Skin epidermis (tissue), 12 donors: ENCODE results near the gene ZBTB45.
A peak's percentile ranks its signal among the peaks of the same experiment; 100 is the strongest.
"Not testable (repeated sequence)": the region's sequence is repeated elsewhere in the genome, so short reads cannot be mapped to it uniquely, and the experiment has no call there.

Experiments
- H3K27ac ChIP-seq, 21 experiments: fragments of 200-600 bp; sonication (generic) in 11 of 21; one replicate each; pipeline ENCODE4 v1.5.0; 2020; ENCODE audit warnings: mild to moderate bottlenecking in 3 of 21, inconsistent platforms in 2 of 21, moderate library complexity in 2 of 21
- H3K4me3 ChIP-seq, 7 experiments: fragments of 200-600 bp; sonication (generic) in 2 of 7; one replicate each; pipeline ENCODE4 v1.5.0; 2020; ENCODE audit warnings: inconsistent platforms in 2 of 7, mild to moderate bottlenecking in 2 of 7, moderate library complexity in 1 of 7

The ZBTB45 gene

DNA sequence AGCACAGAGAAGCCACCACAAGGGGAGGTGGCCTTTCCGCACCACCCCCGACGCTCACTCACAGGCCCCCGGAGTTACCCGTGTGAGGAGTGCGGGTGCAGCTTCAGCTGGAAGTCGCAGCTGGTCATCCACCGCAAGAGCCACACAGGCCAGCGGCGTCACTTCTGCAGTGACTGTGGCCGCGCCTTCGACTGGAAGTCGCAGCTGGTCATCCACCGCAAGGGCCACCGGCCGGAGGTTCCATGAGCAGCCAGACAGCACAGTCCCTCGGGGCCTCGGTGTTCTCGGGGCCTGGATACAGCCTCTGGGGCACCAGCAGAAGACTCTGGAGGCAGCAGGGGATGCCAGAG, 39.2 kb downstream of the ZBTB45 start:
- Histone ChIP-seq H3K4me3 (no peak overlapping the region), H3K27ac (no peak overlapping the region)

GRCh38 chr19:58479736-58480480, 39.7 kb downstream of the ZBTB45 start:
- Histone ChIP-seq H3K27ac (no peak overlapping the region), H3K4me3 (no peak overlapping the region)

GRCh38 chr19:58479303-58479702, 40.3 kb downstream of the ZBTB45 start:
- H3K4me3 ChIP-seq, result no peak overlapping the region
- H3K27ac ChIP-seq, result no peak overlapping the region

DNA sequence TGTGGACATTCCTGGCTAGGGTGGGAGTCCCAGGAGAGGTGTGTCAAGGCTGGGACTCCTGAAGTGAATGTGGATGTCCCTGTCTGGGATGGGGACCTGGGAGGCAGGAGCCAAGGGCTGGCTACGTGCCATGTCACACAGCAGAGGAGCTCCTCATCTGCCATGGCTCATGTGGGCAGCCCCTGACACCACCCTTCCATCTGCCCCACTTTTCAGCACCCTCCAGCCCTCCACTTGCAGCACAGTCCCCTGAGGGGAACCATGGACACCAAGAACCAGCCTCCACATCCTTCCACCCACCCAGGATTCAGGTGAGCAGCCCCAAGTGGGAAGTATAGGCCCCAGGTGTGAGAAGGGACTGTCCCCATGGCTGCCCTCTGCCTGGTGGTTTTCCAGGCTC, 41.7 kb downstream of the ZBTB45 start:
- H3K27ac ChIP-seq, result peak overlapping the region in 5 of 21 experiments; percentile 86 to 92 (median 88)
- no peak overlapping the region for H3K4me3 ChIP-seq

DNA sequence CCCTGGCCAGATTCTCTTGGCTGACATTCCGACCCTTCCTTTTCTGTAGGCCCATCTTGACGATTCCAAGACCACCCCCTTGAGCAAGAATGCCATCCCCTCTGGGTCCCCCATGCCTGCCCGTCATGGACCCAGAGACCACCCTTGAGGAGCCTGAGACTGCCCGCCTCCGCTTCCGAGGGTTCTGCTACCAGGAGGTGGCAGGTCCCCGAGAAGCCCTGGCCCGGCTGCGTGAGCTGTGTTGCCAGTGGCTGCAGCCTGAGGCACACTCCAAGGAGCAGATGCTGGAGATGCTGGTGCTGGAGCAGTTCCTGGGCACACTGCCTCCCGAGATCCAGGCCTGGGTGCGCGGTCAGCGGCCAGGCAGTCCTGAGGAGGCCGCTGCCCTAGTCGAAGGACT, 42.5 kb downstream of the ZBTB45 start:
- H3K27ac ChIP-seq, result peak overlapping the region in 12 of 21 experiments; percentile 68 to 97 (median 87)
- H3K4me3 ChIP-seq, result no peak overlapping the region

DNA sequence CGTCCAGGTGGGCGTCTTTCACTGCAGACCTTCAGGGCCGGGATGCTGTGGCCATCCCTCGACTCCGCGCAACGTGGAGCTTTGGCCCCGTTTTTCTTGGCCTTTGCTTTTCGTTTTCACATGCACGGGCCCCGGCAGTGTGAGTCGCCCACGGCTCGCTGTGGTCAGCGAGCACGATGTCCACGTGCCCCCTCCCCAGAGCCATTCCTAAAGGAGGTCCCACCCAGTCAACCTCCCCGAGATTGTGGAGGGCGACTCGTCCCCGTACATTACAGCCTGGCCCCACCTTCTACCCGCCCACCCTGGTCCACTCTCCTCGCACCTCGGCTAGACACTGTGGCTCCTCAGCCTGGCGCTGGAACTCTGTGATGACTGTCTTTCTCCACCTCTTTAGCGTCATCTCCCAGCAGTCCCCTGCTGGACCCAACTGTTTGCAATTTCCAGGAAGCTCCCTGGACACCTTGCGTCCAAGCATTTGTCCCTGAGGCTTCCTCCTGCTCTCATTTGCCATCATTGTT, 43.1 kb downstream of the ZBTB45 start:
- H3K27ac ChIP-seq, result peak overlapping the region; percentile 47 to 97 (median 86)
- H3K4me3 ChIP-seq, result peak overlapping the region; percentile 45 to 71 (median 59)

- peak within 1 kb of the TSS; percentile 45 to 71 (median 59) for H3K4me3 ChIP-seq
- H3K27ac ChIP-seq, result peak within 1 kb of the TSS; percentile 47 to 97 (median 86)
These were observed 43.7 kb downstream of the ZBTB45 start, which contains the start of gene ZNF446 for GRCh38 chr19:58475714-58476497. Gene ZNF446, plus strand, starts transcription at chr19:58476352. Its CDS starts 867 bp downstream, at chr19:58477219.

GRCh38 chr19:58474997-58475713, 44.5 kb downstream of the ZBTB45 start:
- H3K4me3 ChIP-seq, result peak overlapping the region; percentile 45 to 71 (median 59)
- peak overlapping the region in 20 of 21 experiments; percentile 61 to 97 (median 86) for H3K27ac ChIP-seq

GRCh38 chr19:58474291-58474996, 45.2 kb downstream of the ZBTB45 start:
- H3K4me3 ChIP-seq, result no peak overlapping the region
- H3K27ac ChIP-seq, result peak overlapping the region in 7 of 21 experiments; percentile 84 to 93 (median 88)

DNA sequence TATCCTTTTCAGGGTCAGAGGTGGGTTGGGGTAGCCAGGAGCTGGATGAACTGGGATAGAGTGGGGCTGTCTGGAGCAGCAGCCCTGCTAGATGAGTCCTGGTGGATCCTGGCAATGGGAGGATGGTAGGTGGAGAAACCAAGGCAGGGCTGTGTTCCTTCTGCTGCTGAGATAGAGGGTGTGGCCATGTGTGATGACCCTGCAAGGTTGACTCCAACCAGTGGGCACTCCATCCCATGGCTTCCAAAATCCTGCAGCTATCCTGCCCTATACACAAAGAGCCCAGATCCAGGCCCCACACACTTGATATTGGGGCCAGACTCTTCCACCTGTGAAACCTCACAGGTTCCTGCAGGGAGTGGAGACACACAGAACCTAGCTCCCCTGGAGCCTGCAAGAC, 45.8 kb downstream of the ZBTB45 start:
- Histone ChIP-seq H3K4me3 (no peak overlapping the region), H3K27ac (no peak overlapping the region)

- H3K4me3 ChIP-seq, result no peak overlapping the region
- no peak overlapping the region for H3K27ac ChIP-seq
These were observed 47.9 kb downstream of the ZBTB45 start for GRCh38 chr19:58471736-58472135.

GRCh38 chr19:58470837-58471543, 48.6 kb downstream of the ZBTB45 start:
- H3K4me3 ChIP-seq, H3K27ac ChIP-seq: not testable (repeated sequence)

DNA sequence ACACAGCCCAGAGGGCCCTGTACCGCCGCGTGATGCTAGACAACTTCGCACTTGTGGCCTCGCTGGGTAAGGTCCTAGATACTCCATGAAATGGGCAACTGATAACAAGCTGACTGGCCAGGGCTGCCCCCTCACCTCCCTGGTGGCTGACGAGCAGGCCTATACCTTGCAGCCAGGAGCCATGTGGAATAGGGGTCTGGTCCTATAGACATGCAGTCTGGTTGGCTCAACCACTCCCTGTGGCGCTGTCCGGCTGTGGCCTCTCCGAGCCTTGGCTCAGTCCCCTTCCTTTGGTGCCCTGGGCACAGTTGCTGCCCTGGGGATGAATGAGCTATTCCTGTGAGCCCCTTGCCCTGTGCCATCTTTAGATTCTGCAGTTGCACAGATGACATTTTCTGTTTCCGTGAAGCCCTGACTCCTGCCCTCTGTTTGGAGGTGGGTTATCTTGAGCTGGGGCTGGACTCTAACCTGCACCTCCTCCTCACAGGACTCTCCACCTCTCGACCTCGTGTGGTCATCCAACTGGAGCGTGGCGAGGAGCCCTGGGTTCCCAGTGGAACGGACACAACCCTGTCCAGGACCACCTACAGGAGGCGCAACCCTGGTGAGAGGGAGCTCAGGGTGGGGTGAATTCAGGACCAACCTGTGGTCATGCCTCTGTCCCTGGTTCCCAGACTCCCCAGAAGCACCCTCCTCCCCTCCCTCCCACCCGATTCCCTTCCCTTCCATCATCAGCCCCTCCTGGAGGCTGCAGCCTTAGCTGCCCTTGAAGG, 50.2 kb downstream of the ZBTB45 start:
- Histone ChIP-seq H3K27ac (no peak overlapping the region), H3K4me3 (no peak overlapping the region)

DNA sequence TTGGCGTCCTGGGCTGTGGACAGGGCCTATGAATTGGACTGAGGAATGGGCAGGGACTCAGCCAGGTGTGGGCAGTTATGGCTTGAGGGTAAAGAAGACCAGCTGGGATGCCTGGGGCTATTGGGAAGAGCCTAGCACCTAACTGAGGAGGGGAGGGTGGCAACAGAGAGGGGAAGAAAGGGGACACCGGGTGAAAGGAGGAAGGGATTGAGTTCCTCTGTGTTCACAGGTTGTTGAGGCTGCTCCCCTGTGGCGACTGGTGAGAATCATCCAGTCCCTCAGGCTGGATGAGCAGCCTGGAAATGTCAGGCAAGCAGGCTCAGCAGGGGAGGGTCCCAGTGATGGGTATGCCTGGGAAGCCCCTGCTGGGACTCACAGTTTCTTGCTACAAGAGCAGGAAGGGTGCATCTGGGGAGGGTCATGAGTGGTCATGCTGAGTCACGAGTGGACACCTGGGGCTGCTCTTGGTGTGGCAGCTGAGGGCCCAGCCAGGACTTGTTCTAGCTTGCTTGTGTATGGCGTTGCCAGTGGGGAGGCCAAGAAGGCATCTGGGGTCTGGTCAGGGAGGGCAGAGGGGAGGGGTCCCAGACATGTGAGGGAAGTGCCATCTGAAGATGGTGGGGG, 51.3 kb downstream of the ZBTB45 start:
- peak overlapping the region in 1 of 7 experiments; percentile 99 for H3K4me3 ChIP-seq
- no peak overlapping the region for H3K27ac ChIP-seq

DNA sequence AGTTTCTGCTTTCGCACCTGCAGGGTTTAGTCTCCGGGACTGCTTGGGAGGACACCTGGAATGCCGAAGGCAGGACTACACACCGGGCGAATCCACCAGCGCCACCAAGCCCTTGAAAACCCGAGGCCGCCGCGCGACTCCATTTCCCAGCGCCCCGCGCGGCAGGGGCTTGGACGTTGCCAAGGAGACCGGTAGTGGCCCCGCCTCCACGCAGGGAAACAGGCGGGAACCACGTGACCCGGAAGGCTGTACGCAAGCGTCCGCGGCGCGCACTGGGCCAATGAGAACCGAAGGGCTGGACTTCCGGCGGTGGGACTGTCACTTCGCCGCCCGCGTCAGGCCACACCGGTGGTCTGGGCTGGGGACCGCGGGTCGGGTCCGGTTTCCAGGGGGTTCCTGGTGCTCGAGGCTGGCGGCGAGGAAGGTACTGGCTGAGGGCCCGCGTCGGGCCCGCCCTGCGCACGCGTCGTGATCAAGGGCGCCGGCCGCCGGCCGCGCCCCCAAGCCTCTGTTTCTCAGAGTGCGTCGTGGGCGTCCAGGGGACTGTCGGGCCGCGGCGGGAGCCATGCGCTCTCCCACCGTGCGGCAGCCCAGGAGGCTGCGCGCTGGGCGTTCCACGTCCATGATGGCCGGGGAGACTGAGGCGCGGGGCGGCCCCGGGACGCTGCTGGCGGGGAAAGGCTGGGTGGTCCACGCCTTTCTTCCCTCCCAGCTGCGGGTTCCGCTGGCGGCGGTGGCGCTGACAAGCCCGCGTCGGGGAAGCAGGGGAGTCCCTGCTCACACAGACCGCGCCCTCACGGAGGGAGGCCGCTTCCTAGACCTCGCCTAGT, 52.6 kb downstream of the ZBTB45 start, which contains the start of gene ZNF324:
TSS of gene ZNF324 (plus strand) at position 321 of the 830 bp plus-strand sequence. CDS start 2,106 bp downstream, outside the sequence.
- Histone ChIP-seq H3K4me3 (peak within 1 kb of the TSS; percentile 76 to 100 (median 99)), H3K27ac (peak within 1 kb of the TSS in 20 of 21 experiments; percentile 38 to 94 (median 85))

- Histone ChIP-seq H3K27ac (peak overlapping the region in 5 of 21 experiments; percentile 20 to 94 (median 88)), H3K4me3 (peak overlapping the region; percentile 76 to 100 (median 99))
These were observed 53.4 kb downstream of the ZBTB45 start for GRCh38 chr19:58466089-58466759.
